H1 (cell line): ENCODE data around the gene ADAM12. TPM values are rescaled to one million over a fixed set of nuclear protein-coding genes. Genes with fewer than 3 reads are reported as not detected.

ENCODE experiments used
- CTCF ChIA-PET: fragments of 300-600 bp; sonication (Branson Sonifier 250); formaldehyde crosslinking; loops from one replicate; lab custom pipeline; 2021; ENCODE audit not compliant: partially characterized antibody; lab: Charles Lee
- POLR2A ChIA-PET: fragments of 300-600 bp; sonication (Branson Sonifier 250); formaldehyde crosslinking; loops from one replicate; lab custom pipeline; 2021; ENCODE audit warnings: inconsistent platforms; ENCODE audit not compliant: partially characterized antibody; lab: Charles Lee
- DNase-seq, 2 experiments: peaks; one replicate each; pipeline versions ENCODE4 v3.0.0 to v3.0.0-alpha.2; 2010 to 2022; ENCODE audit warnings: low spot score in 2 of 2, low read depth in 1 of 2, mixed read lengths in 1 of 2
- FAIRE-seq: peaks from 2 replicates; lab custom pipeline; 2011; peaks lifted over from hg19 to GRCh38; lab: Jason Lieb, UNC
- H2AFZ ChIP-seq: 2 replicates; pipeline ENCODE4 v1.8.1; 2012; ENCODE audit warnings: low read length, inconsistent platforms
- H2AK5ac ChIP-seq: 2 replicates; pipeline ENCODE4 v1.6.1; 2013; ENCODE audit warnings: low read depth, low read length
- H2BK120ac ChIP-seq: replicated peaks from 2 replicates; pipeline ENCODE3; 2013; ENCODE audit warnings: low read depth, low read length, inconsistent platforms
- H2BK12ac ChIP-seq: 2 replicates; pipeline ENCODE4 v1.6.1; 2013; ENCODE audit warnings: low read depth, low read length
- H2BK15ac ChIP-seq: 2 replicates; pipeline ENCODE4 v1.6.1; 2013; ENCODE audit warnings: low read length
- H2BK20ac ChIP-seq: 2 replicates; pipeline ENCODE4 v1.6.1; 2013; ENCODE audit warnings: low read length
- H2BK5ac ChIP-seq: 2 replicates; pipeline ENCODE4 v1.6.1; 2013; ENCODE audit warnings: low read depth, low read length
- H3K14ac ChIP-seq: 2 replicates; pipeline ENCODE4 v1.6.1; 2013; ENCODE audit warnings: inconsistent platforms; ENCODE audit not compliant: insufficient read length
- H3K18ac ChIP-seq: 2 replicates; pipeline ENCODE4 v1.6.1; 2013; ENCODE audit warnings: low read length; ENCODE audit errors: extremely low read depth
- H3K23ac ChIP-seq: 2 replicates; pipeline ENCODE4 v1.6.1; 2013; ENCODE audit warnings: inconsistent platforms; ENCODE audit not compliant: insufficient read length
- H3K23me2 ChIP-seq: 2 replicates; pipeline ENCODE4 v1.6.1; 2013; ENCODE audit warnings: low read depth, low read length
- H3K27ac ChIP-seq: 2 replicates; pipeline ENCODE4 v1.6.1; 2011; ENCODE audit warnings: low read depth, low read length, inconsistent platforms
- H3K27me3 ChIP-seq, 4 experiments: replicated peaks in 1 of 4; 1 replicate in 1 of 4; 2 replicates in 3 of 4; pipeline versions ENCODE4 v1.6.1 to v1.8.1; 2011 to 2013; ENCODE audit warnings: low read length in 3 of 4, mild to moderate bottlenecking in 3 of 4, inconsistent platforms in 2 of 4, mixed read lengths in 2 of 4, moderate library complexity in 1 of 4; ENCODE audit not compliant: control insufficient read depth in 3 of 4, insufficient read depth in 3 of 4; ENCODE audit errors: extremely low read depth in 1 of 4
- H3K36me3 ChIP-seq, 4 experiments: 2 replicates each; pipeline versions ENCODE4 v1.6.1 to v1.8.1; 2011 to 2013; ENCODE audit warnings: mild to moderate bottlenecking in 4 of 4, low read length in 3 of 4, moderate library complexity in 2 of 4, control low read depth in 1 of 4, inconsistent platforms in 1 of 4; ENCODE audit not compliant: insufficient read depth in 4 of 4, control insufficient read depth in 2 of 4
- H3K4ac ChIP-seq: replicated peaks from 2 replicates; pipeline ENCODE3; 2013; ENCODE audit warnings: low read length, low read depth, mixed read lengths, inconsistent platforms; ENCODE audit not compliant: insufficient read length
- H3K4me1 ChIP-seq, 4 experiments: replicated peaks in 1 of 4; 1 replicate in 1 of 4; 2 replicates in 3 of 4; pipeline versions ENCODE4 v1.6.1 to v1.8.1; 2011 to 2013; ENCODE audit warnings: low read length in 3 of 4, inconsistent platforms in 2 of 4, mixed read lengths in 1 of 4; ENCODE audit not compliant: insufficient read depth in 4 of 4, control insufficient read depth in 3 of 4
- H3K4me2 ChIP-seq, 2 experiments: 2 replicates each; pipeline versions ENCODE4 v1.6.1 to v1.8.1; 2011 to 2013; ENCODE audit warnings: low read depth in 2 of 2, low read length in 2 of 2, control low read depth in 1 of 2, inconsistent platforms in 1 of 2, mild to moderate bottlenecking in 1 of 2; ENCODE audit not compliant: insufficient read depth in 1 of 2
- H3K4me3 ChIP-seq, 4 experiments: fragments of 200-600, 300-600 bp in 1 of 4; sonication (generic), shearing (Covaris generic), sonication (Bioruptor Twin) in 1 of 4; 2 replicates each; pipeline versions ENCODE4 v1.5.1 to v1.8.1; 2011 to 2016; ENCODE audit warnings: low read length in 4 of 4, low read depth in 3 of 4, control low read depth in 2 of 4, inconsistent platforms in 2 of 4, mild to moderate bottlenecking in 2 of 4, mixed read lengths in 1 of 4, moderate library complexity in 1 of 4; ENCODE audit not compliant: insufficient read depth in 2 of 4; ENCODE audit errors: extremely low read depth in 1 of 4
- H3K56ac ChIP-seq: replicated peaks from 2 replicates; pipeline ENCODE3; 2013; ENCODE audit warnings: low read depth, mild to moderate bottlenecking, mixed read lengths, low read length, inconsistent platforms; ENCODE audit not compliant: insufficient read length
- H3K79me1 ChIP-seq: 2 replicates; pipeline ENCODE4 v1.6.1; 2013; ENCODE audit warnings: low read depth, low read length, control low read depth
- H3K79me2 ChIP-seq, 2 experiments: 2 replicates each; pipeline versions ENCODE4 v1.6.1 to v1.8.1; 2012 to 2013; ENCODE audit warnings: low read length in 2 of 2, mild to moderate bottlenecking in 2 of 2, inconsistent platforms in 1 of 2; ENCODE audit not compliant: insufficient read depth in 2 of 2, control insufficient read depth in 1 of 2
- H3K9ac ChIP-seq, 4 experiments: replicated peaks in 1 of 4; 1 replicate in 1 of 4; 2 replicates in 3 of 4; pipeline versions ENCODE4 v1.6.1 to v1.8.1; 2011 to 2013; ENCODE audit warnings: low read depth in 3 of 4, low read length in 3 of 4, control low read depth in 2 of 4, mild to moderate bottlenecking in 2 of 4, moderate library complexity in 2 of 4, inconsistent platforms in 1 of 4; ENCODE audit errors: extremely low read depth in 1 of 4
- H3K9me3 ChIP-seq, 2 experiments: 2 replicates each; pipeline versions ENCODE4 v1.6.1 to v1.8.1; 2012 to 2013; ENCODE audit warnings: mild to moderate bottlenecking in 2 of 2, moderate library complexity in 2 of 2, control low read depth in 1 of 2, inconsistent platforms in 1 of 2, low read depth in 1 of 2, low read length in 1 of 2, mixed read lengths in 1 of 2; ENCODE audit not compliant: insufficient read depth in 2 of 2
- H4K20me1 ChIP-seq, 2 experiments: replicated peaks in 1 of 2; 2 replicates each; pipeline versions ENCODE3 to v1.8.1; 2011 to 2013; ENCODE audit warnings: inconsistent platforms in 2 of 2, low read length in 2 of 2, mild to moderate bottlenecking in 1 of 2; ENCODE audit not compliant: insufficient read depth in 2 of 2, control insufficient read depth in 1 of 2
- H4K5ac ChIP-seq: 2 replicates; pipeline ENCODE4 v1.6.1; 2013; ENCODE audit warnings: low read length, low read depth, mixed read lengths, inconsistent platforms; ENCODE audit not compliant: insufficient read length
- H4K8ac ChIP-seq: 2 replicates; pipeline ENCODE4 v1.8.0; 2013; ENCODE audit warnings: mild to moderate bottlenecking, moderate library complexity, low read length, inconsistent platforms; ENCODE audit not compliant: insufficient read depth; ENCODE audit errors: extremely low read depth
- H4K91ac ChIP-seq: replicated peaks from 2 replicates; pipeline ENCODE3; 2013; ENCODE audit warnings: low read length, mixed read lengths, inconsistent platforms; ENCODE audit not compliant: insufficient read length
- CREB1 ChIP-seq: IDR thresholded peaks from 2 replicates; pipeline ENCODE4 v1.6.1; 2012; ENCODE audit warnings: inconsistent platforms
- WGBS, 2 experiments: shearing (Covaris generic) in 1 of 2; methylation state at CpG; one replicate each; pipeline versions ENCODE4 v1.1.6 to v1.1.7; 2013 to 2015; ENCODE audit warnings: low lambda C conversion rate in 2 of 2, mixed read lengths in 2 of 2, inconsistent platforms in 1 of 2, low coverage in 1 of 2, missing lambda C conversion rate in 1 of 2; ENCODE audit not compliant: insufficient replicate concordance in 2 of 2, insufficient coverage in 1 of 2, insufficient read length in 1 of 2; ENCODE audit errors: extremely low coverage in 1 of 2, missing lambda C conversion rate in 1 of 2; 5-methylcytosine and 5-hydroxymethylcytosine counted together
- polyA plus RNA-seq, 7 experiments: library from polyadenylated mRNA; depleted of rRNA in 3 of 7; stranded (reverse) in 5 of 7; unstranded in 2 of 7; fragments of >200 nt in 5 of 7; fragments of 200-250 nt in 2 of 7; gene quantifications; 1 replicate in 5 of 7; 2 replicates in 1 of 7; 4 replicates in 1 of 7; pipeline versions ENCODE4 v1.2.1 to v1.2.3, GENCODE V29; 2011 to 2013; ENCODE audit warnings: missing spikeins in 2 of 7, mixed read lengths in 2 of 7
- total RNA-seq: library from RNA; stranded (reverse); fragmentation: NEBNext Ultra II Directional; extraction: Animal tissue kit (Norgen Biotek cat#: 25700); gene quantifications from 2 replicates; pipeline ENCODE4 v1.2.1, GENCODE V29; 2021

The ADAM12 gene
- total and polyA plus RNA-seq, 2 of the 8 experiments (the other 6 are each of a cell fraction or from before 2014, with no cell fraction given) = 0.07 to 0.17 TPM

GRCh38 chr10:126128581-126128980 is 259.7 kb downstream of the ADAM12 start:
- no peak for FAIRE-seq
- WGBS, 2 experiments = 91% methylated on average over 21 of the region's 21 CpGs; no CpG with 5 or more reads in 1 of the 2 experiments
- no peaks in the 10 kb centered on the region for H3K36me3 ChIP-seq

More at GRCh38 chr10:126128581-126128980, 259.7 kb downstream of the ADAM12 start:
- Histone ChIP-seq H2AFZ (no peak overlapping the region), H2AK5ac (no peak overlapping the region), H3K14ac (no peak overlapping the region), H3K4me3 (no peak overlapping the region), H2BK12ac (0 out of 2 replicates have a peak overlapping the region, but pooled peaks have one; percentile 39), H3K27ac (no peak overlapping the region), H3K9me3 (no peaks in the 10 kb centered on the region), H4K8ac (no peak overlapping the region; the same call in 1 of the 2 replicates), H3K4me2 (no peak overlapping the region), H4K20me1 (no peaks in the 10 kb centered on the region), H2BK120ac (no peak overlapping the region), H4K5ac (no peak overlapping the region), H3K18ac (no peak overlapping the region), H3K4ac (no peak overlapping the region), H3K23me2 (no peaks in the 10 kb centered on the region), H3K23ac (no peak overlapping the region), H3K27me3 (peaks cover 0 to 2% (median 0%) of the 10 kb centered on the region in 4 experiments; a peak in 3 of 7 replicates), H3K79me1 (no peaks in the 10 kb centered on the region), H2BK15ac (no peak overlapping the region), H3K79me2 (no peaks in the 10 kb centered on the region), H3K56ac (no peak overlapping the region), H2BK5ac (no peak overlapping the region), H2BK20ac (no peak overlapping the region), H4K91ac (no peak overlapping the region), H3K9ac (no peak overlapping the region), H3K4me1 (peaks cover 0 to 5% (median 1%) of the 10 kb centered on the region in 4 experiments; a peak in 3 of 7 replicates)
- TF ChIP-seq CREB1 = no peak
- ChIA-PET CTCF (interaction anchor here (0.5 kb wide), 1 partner anchor 247 kb away, joined by 3 read pairs; no protein-coding TSS in a partner anchor), POLR2A (interaction anchor here (1.0 kb wide), 1 partner anchor 24 kb away, joined by 3 read pairs; no protein-coding TSS in a partner anchor)
- DNase-seq = no peak
